ENCODE measurements around the gene HLCS. TPM values are rescaled to one million over a fixed set of nuclear protein-coding genes. Genes with fewer than 3 reads are reported as not detected.

The HLCS gene
- polyA plus RNA-seq, 1 experiment, result 22.3 TPM

DNA sequence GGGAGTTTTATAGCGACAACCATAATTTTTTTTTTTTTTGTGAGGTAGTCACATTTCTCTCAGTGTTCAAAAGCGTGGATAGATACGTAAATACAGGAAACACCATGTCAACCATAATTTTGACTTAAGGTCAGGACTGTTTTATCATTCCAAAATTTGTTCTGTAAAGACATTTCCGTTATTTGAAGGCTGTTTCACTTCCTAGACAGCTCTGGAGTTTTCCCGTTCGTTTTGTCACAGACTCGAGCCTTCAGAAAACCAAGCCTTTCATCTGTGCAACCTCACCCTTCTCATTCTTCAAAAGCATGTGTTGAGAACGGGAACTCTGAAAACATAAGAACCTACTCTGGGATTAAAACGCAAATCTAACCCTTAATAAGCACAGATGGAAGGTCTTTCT, 249.6 kb downstream of the HLCS start:
- H3K4me3 ChIP-seq (ENCODE audit: low read depth, low read length), result no peak overlapping the region
- H3K27ac ChIP-seq (ENCODE audit: low read depth, low read length), result no peak overlapping the region
- no peak for DNase-seq (ENCODE audit: low read depth, low spot score)
- CTCF ChIA-PET, result interaction anchor here (1.0 kb wide), 1 partner anchor 201 kb away, joined by 12 read pairs; no protein-coding TSS in a partner anchor
- H3K27me3 ChIP-seq (ENCODE audit: control insufficient read depth, insufficient read depth, low read length), result peaks cover 76% of the 10 kb centered on the region
- POLR2A ChIA-PET, result no interaction called here
- H3K9me3 ChIP-seq (ENCODE audit: control insufficient read depth, insufficient read depth, low read length), result no peaks in the 10 kb centered on the region; the same call in 1 of the 2 replicates
- TF ChIP-seq, protein P1, sequence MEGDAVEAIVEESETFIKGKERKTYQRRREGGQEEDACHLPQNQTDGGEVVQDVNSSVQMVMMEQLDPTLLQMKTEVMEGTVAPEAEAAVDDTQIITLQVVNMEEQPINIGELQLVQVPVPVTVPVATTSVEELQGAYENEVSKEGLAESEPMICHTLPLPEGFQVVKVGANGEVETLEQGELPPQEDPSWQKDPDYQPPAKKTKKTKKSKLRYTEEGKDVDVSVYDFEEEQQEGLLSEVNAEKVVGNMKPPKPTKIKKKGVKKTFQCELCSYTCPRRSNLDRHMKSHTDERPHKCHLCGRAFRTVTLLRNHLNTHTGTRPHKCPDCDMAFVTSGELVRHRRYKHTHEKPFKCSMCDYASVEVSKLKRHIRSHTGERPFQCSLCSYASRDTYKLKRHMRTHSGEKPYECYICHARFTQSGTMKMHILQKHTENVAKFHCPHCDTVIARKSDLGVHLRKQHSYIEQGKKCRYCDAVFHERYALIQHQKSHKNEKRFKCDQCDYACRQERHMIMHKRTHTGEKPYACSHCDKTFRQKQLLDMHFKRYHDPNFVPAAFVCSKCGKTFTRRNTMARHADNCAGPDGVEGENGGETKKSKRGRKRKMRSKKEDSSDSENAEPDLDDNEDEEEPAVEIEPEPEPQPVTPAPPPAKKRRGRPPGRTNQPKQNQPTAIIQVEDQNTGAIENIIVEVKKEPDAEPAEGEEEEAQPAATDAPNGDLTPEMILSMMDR (IDR thresholded peaks at IDR 0.05; ENCODE audit: low read depth, low read length), result no peak

DNA sequence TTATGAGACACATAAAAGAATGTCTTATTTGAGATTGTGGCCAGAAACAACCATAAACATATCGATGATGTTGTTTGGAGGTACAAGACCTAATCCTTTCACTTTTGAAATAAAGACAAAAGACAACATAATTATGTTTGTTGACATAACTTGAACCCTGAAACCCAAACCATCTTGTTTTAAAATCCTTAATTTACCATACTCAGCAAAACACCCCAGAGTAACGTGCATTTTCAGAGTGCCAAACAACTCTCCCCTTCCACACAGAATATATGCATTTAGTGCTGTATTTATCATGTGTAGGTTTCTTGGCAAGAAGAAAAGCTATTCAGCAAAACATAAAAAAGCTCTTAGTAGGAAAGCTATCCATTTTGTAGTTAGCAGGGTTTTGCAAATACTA, 250.1 kb downstream of the HLCS start:
- TF ChIP-seq, protein P1 (IDR thresholded peaks at IDR 0.05; ENCODE audit: low read depth, low read length), result no peak
- CTCF ChIA-PET, result interaction anchor here (1.0 to 1.6 kb wide), 2 partner anchors 86 to 201 kb away, joined by 7 to 12 read pairs; no protein-coding TSS in a partner anchor
- H3K27me3 ChIP-seq (ENCODE audit: control insufficient read depth, insufficient read depth, low read length), result peaks cover 74% of the 10 kb centered on the region

DNA sequence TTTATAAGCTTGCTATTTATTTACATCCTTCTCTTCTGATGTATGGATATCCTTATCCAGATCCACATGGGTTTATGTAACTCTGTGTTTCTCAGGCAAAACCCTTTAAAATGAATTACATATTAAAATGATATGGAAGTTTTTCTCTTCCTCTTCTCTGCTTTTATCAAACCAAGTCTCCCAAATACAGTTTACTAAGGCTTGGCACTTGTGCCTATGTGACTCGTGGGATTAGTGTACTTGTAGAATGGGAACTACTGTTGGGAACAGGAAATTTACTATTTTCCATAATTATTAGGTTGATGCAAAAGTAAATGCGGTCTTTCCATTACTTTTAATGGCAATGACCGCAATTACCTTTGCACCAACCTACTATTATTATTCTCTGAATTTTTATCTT, 252.7 kb downstream of the HLCS start:
- H3K4me3 ChIP-seq (ENCODE audit: low read depth, low read length), result no peak overlapping the region
- H3K27ac ChIP-seq (ENCODE audit: low read depth, low read length), result no peak overlapping the region
- ChIA-PET CTCF (no interaction called here), POLR2A (no interaction called here)
- H3K9me3 ChIP-seq (ENCODE audit: control insufficient read depth, insufficient read depth, low read length), result no peaks in the 10 kb centered on the region; the same call in 1 of the 2 replicates
- TF ChIP-seq, protein P1 (IDR thresholded peaks at IDR 0.05; ENCODE audit: low read depth, low read length), result no peak
- peaks cover 90% of the 10 kb centered on the region for H3K27me3 ChIP-seq (ENCODE audit: control insufficient read depth, insufficient read depth, low read length)
- no peak for DNase-seq (ENCODE audit: low read depth, low spot score)

More for the DNA sequence above, 250.1 kb downstream of the HLCS start:
- H3K4me3 ChIP-seq (ENCODE audit: low read depth, low read length), result no peak overlapping the region
- no peak for DNase-seq (ENCODE audit: low read depth, low spot score)
- H3K27ac ChIP-seq (ENCODE audit: low read depth, low read length), result no peak overlapping the region
- H3K9me3 ChIP-seq (ENCODE audit: control insufficient read depth, insufficient read depth, low read length), result no peaks in the 10 kb centered on the region; the same call in 1 of the 2 replicates
- POLR2A ChIA-PET, result no interaction called here

DNA sequence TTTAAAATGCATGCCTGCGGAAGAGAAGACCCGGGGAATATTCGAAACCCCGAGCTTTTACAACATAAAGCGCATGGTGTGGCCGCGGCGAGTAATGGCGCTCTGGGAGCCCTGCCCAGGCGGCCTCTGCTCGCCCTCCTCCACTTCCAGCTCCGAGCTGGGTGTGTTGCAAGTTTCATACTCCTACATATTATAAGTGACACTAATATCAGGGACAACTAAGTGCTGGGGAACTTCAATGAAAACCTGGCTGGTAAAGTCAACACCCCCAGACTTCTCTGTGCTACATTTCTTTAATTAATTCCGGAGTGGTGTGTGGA, 255.8 kb downstream of the HLCS start:
- Histone ChIP-seq H3K4me3 (ENCODE audit: low read depth, low read length) (no peak overlapping the region), H3K27me3 (ENCODE audit: control insufficient read depth, insufficient read depth, low read length) (peaks cover 92% of the 10 kb centered on the region), H3K9me3 (ENCODE audit: control insufficient read depth, insufficient read depth, low read length) (no peaks in the 10 kb centered on the region; the same call in 1 of the 2 replicates), H3K27ac (ENCODE audit: low read depth, low read length) (no peak overlapping the region)
- TF ChIP-seq, protein P1 (IDR thresholded peaks at IDR 0.05; ENCODE audit: low read depth, low read length), result no peak
- no peak for DNase-seq (ENCODE audit: low read depth, low spot score)
- ChIA-PET POLR2A (no interaction called here), CTCF (no interaction called here)

DNA sequence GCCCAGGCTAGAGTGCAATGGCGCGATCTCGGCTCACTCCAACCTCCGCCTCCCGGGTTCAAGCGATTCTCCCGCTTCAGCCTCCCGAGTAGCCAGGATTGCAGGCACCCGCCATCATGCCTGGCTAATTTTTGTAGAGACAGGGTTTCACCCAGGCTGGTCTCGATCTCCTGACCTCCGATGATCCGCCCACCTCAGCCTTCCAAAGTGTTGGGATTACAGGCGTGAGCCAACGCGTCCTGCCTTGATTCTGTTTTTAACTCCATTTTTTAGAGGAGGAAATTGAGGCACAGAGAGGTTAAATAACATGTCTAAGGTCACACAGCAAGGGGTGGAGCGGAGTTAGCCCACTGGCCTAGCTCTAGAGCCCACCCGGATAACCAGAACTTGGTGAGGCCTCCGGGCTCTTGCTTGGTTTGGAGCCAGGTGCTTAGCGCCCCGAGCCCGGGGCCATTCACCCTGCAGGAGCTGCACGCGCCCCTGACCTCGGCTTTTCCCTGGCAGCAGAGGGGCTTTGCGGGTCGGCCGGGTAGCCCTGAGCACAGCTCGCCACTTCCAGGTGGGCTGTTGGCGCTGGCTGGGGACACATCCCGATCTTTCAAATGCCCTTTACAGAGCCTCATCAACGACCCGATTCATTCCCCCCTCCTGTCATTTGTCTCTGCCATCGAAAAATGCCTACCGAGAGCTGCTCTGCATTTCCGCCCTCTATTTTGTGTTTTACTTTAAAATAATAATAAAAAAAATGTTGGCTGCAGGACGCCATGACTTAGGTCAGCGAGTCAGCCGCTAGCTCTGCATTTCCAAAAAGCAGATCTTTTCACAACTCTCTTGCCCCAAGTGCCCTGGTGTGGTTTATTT, 256.4 kb downstream of the HLCS start:
- TF ChIP-seq, protein P1 (IDR thresholded peaks at IDR 0.05; ENCODE audit: low read depth, low read length), result no peak
- Histone ChIP-seq H3K27ac (ENCODE audit: low read depth, low read length) (no peak overlapping the region), H3K9me3 (ENCODE audit: control insufficient read depth, insufficient read depth, low read length) (no peaks in the 10 kb centered on the region; the same call in 1 of the 2 replicates), H3K27me3 (ENCODE audit: control insufficient read depth, insufficient read depth, low read length) (peaks cover 93% of the 10 kb centered on the region), H3K4me3 (ENCODE audit: low read depth, low read length) (no peak overlapping the region)
- no peak for DNase-seq (ENCODE audit: low read depth, low spot score)
- ChIA-PET POLR2A (no interaction called here), CTCF (no interaction called here)
